22Rv1 (cell line): ENCODE data around the gene GEMIN7.

Experiments
- H3K27ac ChIP-seq: fragments of 450-650 bp; 2 replicates; pipeline ENCODE4 v1.5.1; 2017
- ZFX ChIP-seq: fragments of 450-650 bp; IDR thresholded peaks from 2 replicates; pipeline ENCODE4 v1.6.1; 2017; ENCODE audit warnings: antibody characterized with exemption, borderline replicate concordance
- TF ChIP-seq, protein P1 (sequence below): fragments of 450-650 bp; IDR thresholded peaks from 2 replicates; pipeline ENCODE4 v1.5.1; 2017; ENCODE audit warnings: mild to moderate bottlenecking

GEMIN7 gene

DNA sequence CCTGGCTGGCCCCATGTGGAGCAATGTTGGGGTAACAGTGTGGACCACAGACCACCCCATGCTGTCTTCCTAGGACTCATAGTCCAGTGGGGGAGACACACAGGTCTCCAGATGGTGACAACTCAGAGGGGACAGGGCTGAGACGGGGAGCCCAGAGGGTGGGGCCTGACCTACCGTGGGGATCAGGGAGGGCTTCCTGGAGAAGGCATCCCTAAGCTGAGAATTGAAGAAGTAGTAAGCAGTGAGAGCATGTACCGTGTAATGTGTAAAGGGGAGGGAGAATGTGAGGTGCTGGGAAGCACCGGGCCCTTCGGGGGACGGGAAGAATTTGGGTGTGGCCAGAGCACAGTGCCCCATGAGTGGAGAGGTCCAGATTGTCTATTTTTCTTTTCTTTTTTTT, 45.0 kb downstream of the GEMIN7 start:
- TF ChIP-seq ZFX: no peak
- TF ChIP-seq, protein P1, sequence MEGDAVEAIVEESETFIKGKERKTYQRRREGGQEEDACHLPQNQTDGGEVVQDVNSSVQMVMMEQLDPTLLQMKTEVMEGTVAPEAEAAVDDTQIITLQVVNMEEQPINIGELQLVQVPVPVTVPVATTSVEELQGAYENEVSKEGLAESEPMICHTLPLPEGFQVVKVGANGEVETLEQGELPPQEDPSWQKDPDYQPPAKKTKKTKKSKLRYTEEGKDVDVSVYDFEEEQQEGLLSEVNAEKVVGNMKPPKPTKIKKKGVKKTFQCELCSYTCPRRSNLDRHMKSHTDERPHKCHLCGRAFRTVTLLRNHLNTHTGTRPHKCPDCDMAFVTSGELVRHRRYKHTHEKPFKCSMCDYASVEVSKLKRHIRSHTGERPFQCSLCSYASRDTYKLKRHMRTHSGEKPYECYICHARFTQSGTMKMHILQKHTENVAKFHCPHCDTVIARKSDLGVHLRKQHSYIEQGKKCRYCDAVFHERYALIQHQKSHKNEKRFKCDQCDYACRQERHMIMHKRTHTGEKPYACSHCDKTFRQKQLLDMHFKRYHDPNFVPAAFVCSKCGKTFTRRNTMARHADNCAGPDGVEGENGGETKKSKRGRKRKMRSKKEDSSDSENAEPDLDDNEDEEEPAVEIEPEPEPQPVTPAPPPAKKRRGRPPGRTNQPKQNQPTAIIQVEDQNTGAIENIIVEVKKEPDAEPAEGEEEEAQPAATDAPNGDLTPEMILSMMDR: no peak
- H3K27ac ChIP-seq: peak overlapping the region; percentile 79

DNA sequence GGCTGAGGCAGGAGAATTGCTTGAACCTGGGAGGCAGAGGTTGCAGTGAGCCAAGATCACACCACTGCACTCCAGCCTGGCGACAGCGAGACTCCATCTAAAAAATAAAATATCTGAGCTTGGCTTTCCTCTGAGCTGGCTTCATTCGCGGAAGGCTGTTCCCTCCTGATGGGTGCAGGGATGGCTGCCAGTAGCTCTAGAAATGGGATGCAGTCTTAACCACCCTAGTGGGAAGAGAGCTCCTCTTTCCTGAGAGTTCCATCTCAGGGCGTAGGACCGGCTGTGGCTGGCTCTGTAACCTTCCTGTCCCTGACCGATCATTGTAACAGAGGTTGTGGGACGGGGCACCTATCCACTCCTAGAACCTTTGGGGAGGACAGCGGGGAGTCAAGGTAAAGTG, 46.3 kb downstream of the GEMIN7 start:
- H3K27ac ChIP-seq: peak overlapping the region; percentile 79; the same call in 1 of the 2 replicates
- no peak for TF ChIP-seq ZFX
- TF ChIP-seq, protein P1: no peak

DNA sequence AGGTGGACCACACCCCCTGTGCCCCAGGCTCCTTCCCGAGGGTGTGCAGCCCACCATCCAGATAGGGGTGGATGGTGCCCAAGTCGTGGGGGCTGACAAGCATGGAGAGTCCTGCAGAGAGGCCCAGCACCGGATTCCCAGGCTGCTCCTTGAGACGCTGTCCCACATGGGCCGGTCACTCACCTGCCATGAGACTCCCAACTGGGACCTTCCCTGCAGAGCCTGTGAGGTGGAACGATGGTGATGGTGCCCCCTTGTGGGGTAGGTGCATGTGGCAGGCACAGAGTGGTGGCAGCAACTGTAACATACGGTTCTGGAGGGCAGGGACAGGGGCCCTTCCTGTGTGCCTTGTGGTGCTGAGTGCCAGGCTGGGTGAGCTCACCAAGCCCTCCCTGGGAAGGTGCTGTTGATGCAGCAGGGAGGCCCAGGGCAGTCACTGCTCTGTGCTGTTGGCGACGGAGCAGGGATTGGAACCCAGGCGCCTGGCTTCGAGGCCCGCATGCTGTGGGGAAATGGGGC, 47.0 kb downstream of the GEMIN7 start:
- TF ChIP-seq ZFX: no peak
- TF ChIP-seq, protein P1: peak; percentile 89
- no peak overlapping the region for H3K27ac ChIP-seq

DNA sequence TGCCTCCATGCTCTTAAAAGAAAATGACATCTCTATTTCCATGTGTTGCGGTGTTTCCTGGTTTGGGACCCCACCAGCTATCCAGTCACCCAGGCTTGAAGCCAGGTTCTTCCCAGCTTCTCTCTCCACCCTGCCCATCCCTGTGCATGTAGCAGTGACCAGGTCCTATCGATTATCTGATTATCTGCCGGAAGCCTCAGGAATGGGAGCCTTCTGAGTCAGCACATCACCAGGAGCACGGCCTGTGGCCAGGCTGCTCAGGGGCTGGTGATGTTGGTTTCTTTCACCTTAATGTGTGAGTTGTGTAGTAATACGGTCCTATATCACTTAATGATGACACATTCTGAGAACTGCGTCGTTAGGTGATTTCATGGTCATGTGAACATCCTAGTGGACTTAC, 47.6 kb downstream of the GEMIN7 start:
- H3K27ac ChIP-seq: no peak overlapping the region
- TF ChIP-seq, protein P1: no peak

DNA sequence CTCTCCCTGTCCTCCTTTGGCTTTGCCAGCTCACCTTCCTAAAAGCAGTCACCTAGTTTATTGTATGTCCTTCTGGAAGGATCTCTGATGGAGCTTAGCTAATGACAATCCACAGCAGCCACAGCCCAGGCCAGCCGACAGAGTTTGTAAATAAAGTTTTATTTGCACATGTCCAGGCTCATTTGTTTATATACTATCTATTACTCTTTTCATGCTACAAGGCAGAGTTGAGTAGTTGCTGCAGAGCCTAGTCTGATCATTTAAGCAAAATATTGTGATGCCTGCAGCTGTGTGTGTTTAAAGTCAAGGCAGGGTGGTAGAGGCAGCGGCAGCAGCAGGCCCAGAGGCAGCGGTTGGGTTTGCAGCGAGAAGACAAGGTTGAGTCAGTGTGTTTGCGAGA, 49.1 kb downstream of the GEMIN7 start:
- TF ChIP-seq ZFX: no peak
- no peak overlapping the region for H3K27ac ChIP-seq

DNA sequence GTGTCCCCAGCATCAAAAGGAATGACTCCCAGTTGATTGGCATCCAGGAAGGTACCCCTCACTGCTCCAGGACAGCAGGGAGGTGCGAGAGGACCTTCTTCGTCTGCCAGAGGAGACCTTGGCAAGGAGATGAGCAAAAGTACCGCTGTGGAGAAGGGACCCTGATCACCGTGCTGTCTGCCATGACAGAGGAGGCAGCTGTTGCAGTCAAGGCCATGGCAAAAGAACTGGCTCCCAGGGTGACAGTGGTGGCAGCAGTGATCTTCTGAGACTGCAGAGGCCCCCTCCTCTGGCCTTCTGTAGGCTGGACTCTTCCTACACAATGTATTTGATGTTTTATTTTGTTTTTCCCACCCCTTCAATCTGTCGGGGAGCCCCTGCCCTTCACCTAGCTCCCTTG, 49.7 kb downstream of the GEMIN7 start:
- TF ChIP-seq, protein P1: no peak
- no peak for TF ChIP-seq ZFX
- no peak overlapping the region for H3K27ac ChIP-seq

DNA sequence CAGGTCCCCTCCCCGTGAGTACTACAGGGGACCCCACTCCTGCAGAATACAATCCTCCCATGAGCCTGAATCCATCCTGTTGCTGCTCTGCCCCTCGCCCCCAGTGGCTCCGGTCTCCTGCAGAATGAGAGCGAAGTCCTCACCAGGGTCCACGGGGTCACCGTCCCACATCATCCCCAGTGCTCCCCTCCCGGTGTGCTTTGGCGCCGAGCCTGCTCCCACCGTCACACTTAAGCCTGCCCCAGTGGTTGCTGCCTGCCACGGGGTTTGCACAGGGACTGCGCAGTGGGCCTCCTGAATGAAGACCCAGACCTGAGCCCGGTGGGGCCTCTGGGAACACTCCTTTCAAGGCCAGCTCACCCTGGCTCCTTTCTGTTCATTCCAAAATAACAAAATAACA, 51.2 kb downstream of the GEMIN7 start:
- TF ChIP-seq ZFX: no peak
- TF ChIP-seq, protein P1: no peak
- no peak overlapping the region for H3K27ac ChIP-seq
